ENCODE measurements around the gene C12orf76.
A peak's percentile ranks its signal among the peaks of the same experiment; 100 is the strongest.

C12orf76 gene

DNA sequence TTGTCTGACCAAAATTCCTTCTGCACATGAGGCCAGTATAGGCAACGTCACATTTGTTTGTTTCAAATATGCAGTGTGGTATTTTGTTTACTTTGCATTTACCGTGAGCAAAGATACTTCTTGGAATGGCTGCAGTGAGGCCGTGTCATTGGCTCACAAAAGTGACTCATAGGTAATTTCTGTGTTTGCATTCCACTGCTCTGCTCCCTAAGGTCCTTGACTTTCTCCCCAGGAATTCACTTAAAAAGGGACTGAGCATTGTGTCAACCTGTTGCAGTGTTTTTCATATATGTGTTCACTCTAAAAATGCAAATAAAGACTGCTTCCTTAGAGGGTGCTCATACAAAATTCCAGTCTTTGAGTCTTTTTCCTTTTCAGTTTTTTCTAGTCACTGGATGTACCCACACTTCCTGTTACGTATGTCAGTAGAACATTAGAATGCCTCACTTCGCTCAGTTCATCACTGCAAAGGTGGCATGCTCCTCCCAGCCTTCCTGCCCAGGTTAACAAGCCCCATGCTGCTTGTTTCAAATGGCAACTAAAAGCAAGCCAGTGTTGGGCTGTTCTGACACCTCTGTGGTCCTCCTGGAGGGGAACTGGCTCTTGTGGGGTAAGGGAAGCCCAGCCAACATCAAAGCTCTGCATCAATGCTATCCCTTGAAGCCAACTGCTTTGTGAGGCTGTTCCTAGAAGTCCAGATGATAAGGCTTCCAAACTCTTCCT is 9.1 kb downstream of the C12orf76 start:
- H3K27ac ChIP-seq = peak overlapping the region; percentile 75
- no peak for TF ChIP-seq ZFX (IDR thresholded peaks at IDR 0.05)
- TF ChIP-seq, protein P1, sequence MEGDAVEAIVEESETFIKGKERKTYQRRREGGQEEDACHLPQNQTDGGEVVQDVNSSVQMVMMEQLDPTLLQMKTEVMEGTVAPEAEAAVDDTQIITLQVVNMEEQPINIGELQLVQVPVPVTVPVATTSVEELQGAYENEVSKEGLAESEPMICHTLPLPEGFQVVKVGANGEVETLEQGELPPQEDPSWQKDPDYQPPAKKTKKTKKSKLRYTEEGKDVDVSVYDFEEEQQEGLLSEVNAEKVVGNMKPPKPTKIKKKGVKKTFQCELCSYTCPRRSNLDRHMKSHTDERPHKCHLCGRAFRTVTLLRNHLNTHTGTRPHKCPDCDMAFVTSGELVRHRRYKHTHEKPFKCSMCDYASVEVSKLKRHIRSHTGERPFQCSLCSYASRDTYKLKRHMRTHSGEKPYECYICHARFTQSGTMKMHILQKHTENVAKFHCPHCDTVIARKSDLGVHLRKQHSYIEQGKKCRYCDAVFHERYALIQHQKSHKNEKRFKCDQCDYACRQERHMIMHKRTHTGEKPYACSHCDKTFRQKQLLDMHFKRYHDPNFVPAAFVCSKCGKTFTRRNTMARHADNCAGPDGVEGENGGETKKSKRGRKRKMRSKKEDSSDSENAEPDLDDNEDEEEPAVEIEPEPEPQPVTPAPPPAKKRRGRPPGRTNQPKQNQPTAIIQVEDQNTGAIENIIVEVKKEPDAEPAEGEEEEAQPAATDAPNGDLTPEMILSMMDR (conservative IDR thresholded peaks at IDR 0.05) = no peak

DNA sequence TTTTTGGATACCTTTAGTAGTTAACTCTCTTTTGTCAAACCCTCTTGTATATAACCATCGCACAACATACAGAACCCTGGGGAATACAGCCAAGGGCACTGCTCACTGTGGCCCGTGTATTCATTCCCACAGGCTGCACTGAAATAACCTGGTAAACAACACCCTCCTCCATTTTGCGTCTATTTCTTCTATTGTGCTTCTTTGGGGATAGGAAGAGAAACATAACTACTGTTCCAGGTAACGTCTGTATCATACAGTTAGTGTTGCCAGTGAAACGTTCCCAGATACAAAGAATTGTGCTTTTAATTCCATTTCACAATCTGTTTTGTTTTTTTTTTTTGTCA is 9.6 kb downstream of the C12orf76 start:
- TF ChIP-seq ZFX (IDR thresholded peaks at IDR 0.05) = no peak
- TF ChIP-seq, protein P1 (conservative IDR thresholded peaks at IDR 0.05) = no peak
- peak overlapping the region; percentile 75; the same call in 1 of the 2 replicates for H3K27ac ChIP-seq

DNA sequence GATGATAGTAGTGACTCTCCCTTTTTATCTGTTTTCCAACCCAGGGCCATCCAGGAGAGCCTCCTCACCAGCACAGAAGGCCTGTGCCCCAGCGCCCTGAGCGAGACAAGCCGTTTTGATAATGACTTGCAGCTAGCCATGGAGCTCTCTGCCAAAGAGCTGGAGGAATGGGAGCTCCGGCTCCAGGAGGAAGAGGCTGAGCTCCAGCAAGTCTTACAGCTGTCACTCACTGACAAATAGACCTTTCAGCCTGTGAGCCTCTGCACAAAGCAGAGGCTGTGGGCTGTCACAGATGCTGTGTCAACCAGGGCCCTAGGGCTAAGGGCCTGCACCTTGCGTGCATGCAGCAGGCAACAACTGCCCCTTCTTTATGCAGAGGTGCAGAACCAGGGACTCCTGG is 11.0 kb downstream of the C12orf76 start:
- H3K27ac ChIP-seq = no peak overlapping the region
- TF ChIP-seq, protein P1 (conservative IDR thresholded peaks at IDR 0.05) = no peak
- TF ChIP-seq ZFX (IDR thresholded peaks at IDR 0.05) = no peak

DNA sequence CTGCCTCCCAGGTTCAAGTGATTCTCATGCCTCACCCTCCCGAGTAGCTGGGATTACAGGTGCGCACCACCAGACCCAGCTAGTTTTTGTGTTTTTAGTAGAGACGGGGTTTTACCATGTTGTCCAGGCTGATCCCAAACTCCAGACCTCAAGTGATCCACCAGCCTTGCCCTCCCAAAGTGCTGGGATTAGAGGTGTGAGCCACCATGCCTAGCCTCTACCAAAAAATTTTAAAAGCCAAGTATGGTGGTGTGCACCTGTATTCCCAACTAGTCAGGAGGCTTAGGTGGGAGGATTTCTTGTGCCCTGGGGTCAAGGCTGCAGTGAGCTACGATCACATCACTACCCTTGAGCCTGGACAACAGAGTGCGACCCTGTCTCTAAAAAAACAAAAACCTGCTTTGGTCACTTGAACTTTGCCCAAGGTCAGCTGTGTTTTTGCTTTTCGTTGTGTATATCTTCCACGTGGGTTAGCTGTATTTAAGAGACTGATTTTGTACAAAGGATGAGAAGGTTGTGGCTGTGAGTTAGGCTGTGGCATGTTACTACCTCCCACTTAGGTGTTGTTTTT is 12.7 kb downstream of the C12orf76 start:
- no peak overlapping the region for H3K27ac ChIP-seq
- no peak for TF ChIP-seq ZFX (IDR thresholded peaks at IDR 0.05)
- TF ChIP-seq, protein P1 (conservative IDR thresholded peaks at IDR 0.05) = no peak

DNA sequence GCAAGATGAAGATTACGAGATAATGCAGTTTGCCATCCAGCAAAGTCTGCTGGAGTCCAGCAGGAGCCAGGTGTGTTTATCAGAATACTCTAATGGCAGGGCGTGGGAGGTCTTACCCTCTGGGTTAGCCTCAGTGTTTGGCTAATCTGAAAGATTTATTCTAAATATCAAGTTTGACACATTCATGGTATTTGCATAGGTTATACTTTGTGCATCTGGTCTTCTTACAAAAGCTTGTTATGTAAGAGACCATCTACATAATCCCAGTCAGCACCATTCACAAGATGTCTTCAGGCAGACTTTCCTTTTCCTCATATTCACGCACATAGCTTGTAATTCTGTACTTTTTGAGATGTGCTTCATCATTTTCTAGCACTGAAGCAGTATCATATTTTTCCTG is 14.4 kb downstream of the C12orf76 start:
- no peak for TF ChIP-seq ZFX (IDR thresholded peaks at IDR 0.05)
- TF ChIP-seq, protein P1 (conservative IDR thresholded peaks at IDR 0.05) = no peak
- H3K27ac ChIP-seq = no peak overlapping the region

DNA sequence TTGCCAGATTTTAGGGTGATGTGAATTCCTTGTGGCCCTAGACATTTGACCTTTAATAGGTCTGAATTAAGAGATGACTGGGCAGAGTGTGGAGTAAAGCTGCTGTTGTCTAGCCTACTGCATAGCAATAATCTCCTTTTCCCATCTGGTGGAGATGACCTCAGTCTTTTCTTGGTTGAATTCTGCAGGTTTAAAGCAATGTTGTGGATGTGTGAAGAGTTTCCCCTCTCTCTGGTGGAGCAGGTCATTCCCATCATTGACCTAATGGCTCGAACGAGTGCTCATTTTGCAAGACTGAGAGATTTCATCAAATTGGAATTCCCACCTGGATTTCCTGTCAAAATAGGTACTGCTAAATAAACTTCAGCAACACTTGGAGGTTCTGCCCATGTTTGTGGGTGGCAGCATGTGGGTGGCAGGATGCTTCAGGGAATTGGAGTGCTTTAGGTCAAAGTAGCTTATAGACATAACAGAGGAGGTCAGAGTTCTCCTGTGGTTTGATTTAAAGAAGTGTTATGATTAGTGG is 19.0 kb downstream of the C12orf76 start:
- TF ChIP-seq, protein P1 (conservative IDR thresholded peaks at IDR 0.05) = no peak
- no peak for TF ChIP-seq ZFX (IDR thresholded peaks at IDR 0.05)
- no peak overlapping the region for H3K27ac ChIP-seq

DNA sequence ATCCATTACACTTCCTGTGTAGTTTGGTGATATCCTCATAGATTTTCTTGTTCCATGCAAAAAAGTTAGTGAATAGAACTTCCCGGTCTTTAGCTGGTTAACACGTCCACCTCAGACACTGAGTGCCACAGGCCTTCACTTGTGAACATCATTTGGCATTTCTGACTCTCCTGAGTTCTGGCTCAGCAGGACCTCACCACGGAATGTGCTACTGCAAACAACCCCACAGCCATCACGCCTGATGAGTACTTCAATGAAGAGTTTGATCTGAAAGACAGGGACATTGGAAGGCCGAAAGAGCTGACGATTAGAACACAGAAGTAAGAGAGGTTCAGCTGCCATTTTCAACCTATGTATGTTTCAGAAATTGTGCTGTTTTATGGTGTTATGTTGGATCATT is 20.0 kb downstream of the C12orf76 start:
- TF ChIP-seq ZFX (IDR thresholded peaks at IDR 0.05) = no peak
- TF ChIP-seq, protein P1 (conservative IDR thresholded peaks at IDR 0.05) = no peak

More for the DNA sequence above, 20.0 kb downstream of the C12orf76 start:
- H3K27ac ChIP-seq = no peak overlapping the region
